Measurements from ENCODE around the gene RFX2. TPM values are rescaled to one million over a fixed set of nuclear protein-coding genes. Genes with fewer than 3 reads are reported as not detected.

RFX2 gene
- total and polyA plus RNA-seq, 7 experiments from 2014 or later, result 3.8 to 18.4 (median 8.2) TPM

DNA sequence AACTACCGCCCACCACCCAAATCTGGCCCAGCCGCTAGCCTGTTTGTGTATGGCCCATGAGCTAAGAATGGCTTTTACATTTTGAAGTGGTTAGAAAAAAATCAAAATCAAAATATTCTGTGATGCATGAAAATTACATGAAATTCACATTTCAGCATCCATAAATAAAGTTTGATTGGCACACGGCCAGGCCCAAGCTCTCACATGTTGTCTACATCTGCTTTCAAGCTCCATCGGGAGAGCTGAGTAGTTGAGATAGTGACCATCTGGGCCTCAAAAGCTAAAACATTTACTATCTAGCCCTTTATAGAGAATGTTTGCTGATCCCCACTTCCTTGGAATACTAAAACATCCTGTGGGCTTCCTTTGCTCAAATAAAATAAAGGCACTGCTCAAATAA lies 14.5 kb downstream of the RFX2 start:
- ATAC-seq (no peak), DNase-seq (no peak)
- H3K4me1 Mint-ChIP-seq, result peaks cover 8 to 16% (median 11%) of the 10 kb centered on the region in 7 donors
- Histone ChIP-seq H3K36me3 (ENCODE audit: control insufficient read depth in 2 of 3, insufficient read depth in 3 of 3, low read length in 3 of 3) (peaks cover 0 to 3% (median 0%) of the 10 kb centered on the region in 3 experiments), H3K27ac (ENCODE audit: low read depth, low read length) (no peak overlapping the region), H3K4me1 (ENCODE audit: control insufficient read depth in 2 of 2, insufficient read depth in 2 of 2, low read length in 2 of 2) (peaks cover 0 to under 1% of the 10 kb centered on the region in 2 donors), H3K9me3 (ENCODE audit: control insufficient read depth in 2 of 3, low read length in 3 of 3) (no peaks in the 10 kb centered on the region), H3K4me3 (ENCODE audit: low read length) (no peak overlapping the region), H3K27me3 (ENCODE audit: control insufficient read depth in 2 of 2, insufficient read depth in 2 of 2, low read length in 2 of 2) (no peaks in the 10 kb centered on the region)
- ChIA-PET CTCF (no interaction called here), POLR2A (no interaction called here)
- H3K4me3 Mint-ChIP-seq, result no peak overlapping the region
- H3K9me3 Mint-ChIP-seq, result peaks cover 0 to 8% (median 4%) of the 10 kb centered on the region in 11 donors
- no peaks in the 10 kb centered on the region for H3K27me3 Mint-ChIP-seq
- H3K27ac Mint-ChIP-seq, result no peak overlapping the region
- peaks cover 0 to 9% (median 4%) of the 10 kb centered on the region in 5 donors for H3K36me3 Mint-ChIP-seq
- intact Hi-C loops (cut with micrococcal nuclease), result no loop called here

DNA sequence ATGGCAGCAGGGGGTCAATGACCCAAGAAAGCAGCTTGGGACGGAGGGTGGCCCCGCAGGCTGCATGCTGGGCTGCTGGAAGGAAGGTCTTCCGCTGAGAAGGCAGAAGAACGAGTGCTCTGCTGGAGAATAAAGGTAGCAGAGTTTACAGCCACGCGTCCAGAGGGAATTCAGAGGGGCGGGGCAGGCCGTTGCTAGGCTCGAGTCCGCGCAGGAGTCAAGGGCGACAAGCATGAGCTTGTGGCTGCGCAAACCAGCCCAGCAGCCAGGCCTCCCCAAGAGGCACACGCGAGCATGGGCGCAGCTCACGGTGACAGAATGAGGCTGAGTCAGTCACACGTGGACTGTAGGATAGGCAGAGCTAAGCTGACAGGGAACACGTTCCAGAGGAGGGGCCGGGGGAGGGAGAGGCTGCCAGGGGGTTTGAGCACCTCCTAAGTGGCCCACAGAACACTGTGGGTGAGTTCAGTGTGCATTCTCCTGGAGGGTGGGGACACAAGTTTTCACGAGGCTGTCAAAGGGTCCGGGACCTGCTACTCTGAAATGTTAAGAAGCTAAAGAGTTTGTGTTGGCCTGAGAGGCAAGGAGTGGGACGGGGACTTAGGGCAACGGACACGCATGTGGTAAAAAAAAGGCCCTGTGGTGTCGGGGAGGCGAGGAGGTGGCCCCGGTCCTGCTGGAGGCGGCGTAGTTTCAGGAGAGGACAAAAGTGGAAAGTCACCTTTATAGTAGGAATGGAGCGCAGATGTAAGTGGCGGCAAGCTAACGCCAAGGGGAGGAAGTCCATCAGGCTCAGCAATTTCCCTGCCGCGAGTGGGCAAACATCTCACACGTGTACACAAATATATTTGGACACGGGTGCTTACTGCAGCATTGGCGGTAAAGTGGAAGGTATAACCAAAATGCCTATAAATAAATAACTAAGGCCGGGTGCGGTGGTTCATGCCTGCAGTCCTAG lies 17.7 kb downstream of the RFX2 start:
- peaks cover 4 to 12% (median 8%) of the 10 kb centered on the region in 7 donors for H3K4me1 Mint-ChIP-seq
- intact Hi-C loops (cut with micrococcal nuclease), result no loop called here
- peak overlapping the region in 1 of 9 donors; percentile 41 for H3K27ac Mint-ChIP-seq
- ATAC-seq (peak; percentile 50), DNase-seq (no peak)
- no peak overlapping the region for H3K4me3 Mint-ChIP-seq
- H3K4me3 ChIP-seq (ENCODE audit: low read length), result no peak overlapping the region
- no peaks in the 10 kb centered on the region for H3K9me3 Mint-ChIP-seq
- H3K36me3 Mint-ChIP-seq, result peaks cover 0 to 3% (median 0%) of the 10 kb centered on the region in 5 donors
- CTCF ChIA-PET, result no interaction called here
- H3K27ac ChIP-seq (ENCODE audit: low read depth, low read length), result no peak overlapping the region
- POLR2A ChIA-PET, result no interaction called here
- H3K27me3 ChIP-seq (ENCODE audit: control insufficient read depth in 2 of 2, insufficient read depth in 2 of 2, low read length in 2 of 2), result no peaks in the 10 kb centered on the region
- no peaks in the 10 kb centered on the region for H3K9me3 ChIP-seq (ENCODE audit: control insufficient read depth in 2 of 3, low read length in 3 of 3)
- H3K36me3 ChIP-seq (ENCODE audit: control insufficient read depth in 2 of 3, insufficient read depth in 3 of 3, low read length in 3 of 3), result no peaks in the 10 kb centered on the region
- peaks cover 0 to 2% (median 0%) of the 10 kb centered on the region in 5 donors for H3K27me3 Mint-ChIP-seq
- peaks cover 0 to 3% of the 10 kb centered on the region in 2 donors for H3K4me1 ChIP-seq (ENCODE audit: control insufficient read depth in 2 of 2, insufficient read depth in 2 of 2, low read length in 2 of 2)

DNA sequence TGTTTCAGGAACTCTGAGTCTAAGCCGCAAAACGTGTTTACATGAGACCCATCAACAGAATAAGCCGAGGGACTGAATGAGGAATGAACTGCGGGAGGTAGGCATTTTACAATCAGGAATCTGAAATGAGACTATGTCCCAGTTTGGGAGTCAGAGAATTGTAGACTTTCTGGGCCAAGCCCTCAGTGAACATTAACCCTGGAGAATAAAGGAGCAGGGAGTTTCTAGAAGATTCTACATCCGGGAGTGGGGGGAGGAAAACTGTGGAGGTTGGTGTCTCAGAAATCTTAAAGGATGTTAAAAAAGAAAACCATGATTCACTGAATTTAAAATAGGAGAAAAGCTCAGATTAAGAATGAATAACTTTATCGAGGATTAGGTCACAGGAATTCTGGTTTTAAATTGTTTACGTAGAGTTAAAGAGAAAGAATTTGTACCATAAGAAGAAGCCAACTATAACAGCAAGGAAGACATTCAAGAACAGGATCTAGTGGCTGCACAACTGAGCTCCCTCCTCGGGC lies 18.5 kb downstream of the RFX2 start:
- H3K9me3 Mint-ChIP-seq, result no peaks in the 10 kb centered on the region
- no peak overlapping the region for H3K4me3 ChIP-seq (ENCODE audit: low read length)
- H3K36me3 Mint-ChIP-seq, result peaks cover 0 to 3% (median 0%) of the 10 kb centered on the region in 5 donors
- no peaks in the 10 kb centered on the region for H3K36me3 ChIP-seq (ENCODE audit: control insufficient read depth in 2 of 3, insufficient read depth in 3 of 3, low read length in 3 of 3)
- peaks cover 12 to 19% (median 16%) of the 10 kb centered on the region in 7 donors for H3K4me1 Mint-ChIP-seq
- peaks cover 0 to 2% (median 0%) of the 10 kb centered on the region in 5 donors for H3K27me3 Mint-ChIP-seq
- H3K4me1 ChIP-seq (ENCODE audit: control insufficient read depth in 2 of 2, insufficient read depth in 2 of 2, low read length in 2 of 2), result peaks cover 5 to 9% of the 10 kb centered on the region in 2 donors
- ATAC-seq (no peak), DNase-seq (no peak)
- POLR2A ChIA-PET, result no interaction called here
- no peaks in the 10 kb centered on the region for H3K27me3 ChIP-seq (ENCODE audit: control insufficient read depth in 2 of 2, insufficient read depth in 2 of 2, low read length in 2 of 2)
- H3K9me3 ChIP-seq (ENCODE audit: control insufficient read depth in 2 of 3, low read length in 3 of 3), result no peaks in the 10 kb centered on the region
- H3K27ac Mint-ChIP-seq, result peak overlapping the region in 1 of 9 donors; percentile 41
- H3K4me3 Mint-ChIP-seq, result no peak overlapping the region
- intact Hi-C loops (cut with micrococcal nuclease), result no loop called here
- no peak overlapping the region for H3K27ac ChIP-seq (ENCODE audit: low read depth, low read length)
- CTCF ChIA-PET, result no interaction called here

DNA sequence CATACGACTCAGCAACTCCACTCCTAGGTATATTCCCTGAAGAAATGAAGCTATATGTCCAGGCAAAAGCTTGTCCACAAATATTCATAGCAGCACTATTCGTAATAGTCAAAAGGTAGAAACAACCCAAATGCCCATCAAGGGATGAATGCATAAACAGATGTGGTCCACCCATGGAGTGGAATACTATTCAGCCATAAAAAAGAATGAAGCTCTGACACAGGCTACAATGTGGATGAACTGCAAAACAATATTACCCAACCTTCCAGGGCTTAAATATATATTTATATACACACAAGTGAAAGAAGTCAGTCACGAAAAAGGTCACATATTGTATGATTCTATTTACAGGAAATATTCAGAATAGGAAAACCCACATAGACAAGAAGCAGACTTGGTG lies 19.7 kb downstream of the RFX2 start:
- ChIA-PET CTCF (no interaction called here), POLR2A (interaction anchor here (1.0 kb wide), 1 partner anchor 8 kb away, joined by 3 read pairs; no protein-coding TSS in a partner anchor)

DNA sequence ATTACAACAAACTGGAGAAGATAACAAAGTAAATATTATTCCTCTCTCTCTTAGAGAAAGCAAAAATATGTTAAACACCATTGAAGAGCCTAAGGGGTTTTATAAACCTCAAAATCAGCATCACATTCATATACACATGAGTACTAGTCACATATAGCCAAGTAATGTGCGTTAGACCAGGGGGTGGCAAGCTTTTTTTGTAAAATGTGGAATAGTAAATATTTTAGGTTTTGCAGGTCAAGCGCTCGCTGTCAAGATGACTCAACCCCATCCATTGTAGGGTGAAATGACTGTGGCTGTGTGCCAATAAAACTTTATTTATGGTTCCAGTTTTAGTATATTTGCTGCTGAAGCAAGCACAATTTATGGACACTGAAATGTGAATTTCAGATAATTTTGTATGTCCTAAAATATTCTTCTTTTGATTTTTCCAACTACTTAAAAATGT lies 21.7 kb downstream of the RFX2 start:
- Mint-ChIP-seq H3K27me3 (peaks cover 0 to 2% (median 0%) of the 10 kb centered on the region in 5 donors), H3K4me3 (no peak overlapping the region), H3K9me3 (no peaks in the 10 kb centered on the region), H3K36me3 (peaks cover 0 to 3% (median 0%) of the 10 kb centered on the region in 5 donors), H3K4me1 (peaks cover 18 to 32% (median 24%) of the 10 kb centered on the region in 7 donors), H3K27ac (peak overlapping the region in 3 of 9 donors; percentile 10 to 67 (median 36))
- intact Hi-C loops (cut with micrococcal nuclease), result loop anchor here in 1 of 2 donors (5.0 kb wide), 1 partner anchor 39 kb away; no protein-coding TSS in a partner anchor
- Histone ChIP-seq H3K9me3 (ENCODE audit: control insufficient read depth in 2 of 3, low read length in 3 of 3) (no peaks in the 10 kb centered on the region), H3K36me3 (ENCODE audit: control insufficient read depth in 2 of 3, insufficient read depth in 3 of 3, low read length in 3 of 3) (no peaks in the 10 kb centered on the region), H3K27me3 (ENCODE audit: control insufficient read depth in 2 of 2, insufficient read depth in 2 of 2, low read length in 2 of 2) (no peaks in the 10 kb centered on the region), H3K4me3 (ENCODE audit: low read length) (no peak overlapping the region), H3K4me1 (ENCODE audit: control insufficient read depth in 2 of 2, insufficient read depth in 2 of 2, low read length in 2 of 2) (peaks cover 10 to 19% of the 10 kb centered on the region in 2 donors), H3K27ac (ENCODE audit: low read depth, low read length) (no peak overlapping the region)
- POLR2A ChIA-PET, result no interaction called here
- ATAC-seq (no peak), DNase-seq (no peak)
- CTCF ChIA-PET, result interaction anchor here (0.6 kb wide), 1 partner anchor 43 kb away, joined by 4 read pairs; no protein-coding TSS in a partner anchor

More for the DNA sequence above, 19.7 kb downstream of the RFX2 start:
- Histone ChIP-seq H3K27me3 (ENCODE audit: control insufficient read depth in 2 of 2, insufficient read depth in 2 of 2, low read length in 2 of 2) (no peaks in the 10 kb centered on the region), H3K36me3 (ENCODE audit: control insufficient read depth in 2 of 3, insufficient read depth in 3 of 3, low read length in 3 of 3) (no peaks in the 10 kb centered on the region), H3K9me3 (ENCODE audit: control insufficient read depth in 2 of 3, low read length in 3 of 3) (no peaks in the 10 kb centered on the region), H3K27ac (ENCODE audit: low read depth, low read length) (no peak overlapping the region), H3K4me1 (ENCODE audit: control insufficient read depth in 2 of 2, insufficient read depth in 2 of 2, low read length in 2 of 2) (peaks cover 10 to 19% of the 10 kb centered on the region in 2 donors), H3K4me3 (ENCODE audit: low read length) (no peak overlapping the region)
- DNase-seq (no peak), ATAC-seq (no peak)
- no peaks in the 10 kb centered on the region for H3K9me3 Mint-ChIP-seq
- H3K4me1 Mint-ChIP-seq, result peaks cover 20 to 27% (median 23%) of the 10 kb centered on the region in 7 donors
- no peak overlapping the region for H3K4me3 Mint-ChIP-seq
- peaks cover 0 to 2% (median 0%) of the 10 kb centered on the region in 5 donors for H3K27me3 Mint-ChIP-seq
- intact Hi-C loops (cut with micrococcal nuclease), result no loop called here
- peaks cover 0 to 3% (median 0%) of the 10 kb centered on the region in 5 donors for H3K36me3 Mint-ChIP-seq
- H3K27ac Mint-ChIP-seq, result peak overlapping the region in 1 of 9 donors; percentile 15

DNA sequence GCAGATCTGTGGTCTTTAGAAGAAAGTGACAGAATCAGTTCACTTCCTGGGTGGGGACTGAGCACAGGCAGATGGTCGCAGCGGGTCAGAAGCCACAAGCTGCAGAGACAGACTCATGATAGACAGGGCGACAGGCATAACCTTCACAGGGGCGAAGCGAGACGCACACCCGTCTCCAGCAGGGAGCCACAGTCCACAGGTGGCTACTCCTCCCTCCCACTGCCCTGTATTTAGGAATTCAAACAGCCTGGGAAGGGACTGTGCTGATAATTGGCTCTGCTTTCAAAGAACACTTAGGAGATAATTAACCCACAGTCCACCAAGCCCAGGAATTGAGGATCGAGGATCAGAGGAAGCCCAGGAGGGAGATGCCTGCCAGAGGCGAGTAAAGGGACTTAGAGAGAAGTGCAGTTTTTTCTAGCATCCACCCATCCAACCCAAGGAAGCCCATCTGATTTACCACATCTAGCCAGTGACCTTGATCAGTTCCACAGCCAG lies 23.2 kb downstream of the RFX2 start:
- peaks cover 18 to 28% (median 21%) of the 10 kb centered on the region in 7 donors for H3K4me1 Mint-ChIP-seq
- H3K27ac ChIP-seq (ENCODE audit: low read depth, low read length), result peak overlapping the region; percentile 62
- POLR2A ChIA-PET, result interaction anchor here (0.6 to 1.3 kb wide), 4 partner anchors 10 to 35 kb away, joined by 3 to 4 read pairs (median 4); no protein-coding TSS in a partner anchor
- CTCF ChIA-PET, result interaction anchor here (0.6 to 1.4 kb wide), 5 partner anchors 12 to 112 kb away, joined by 3 read pairs; no protein-coding TSS in a partner anchor
- no peaks in the 10 kb centered on the region for H3K9me3 Mint-ChIP-seq
- ATAC-seq (peak; percentile 54), DNase-seq (peak in 3 of 9 donors; percentile 24 to 37 (median 25))
- no peaks in the 10 kb centered on the region for H3K27me3 ChIP-seq (ENCODE audit: control insufficient read depth in 2 of 2, insufficient read depth in 2 of 2, low read length in 2 of 2)
- peak overlapping the region; percentile 71 to 96 (median 82) for H3K4me3 Mint-ChIP-seq
- H3K4me3 ChIP-seq (ENCODE audit: low read length), result peak overlapping the region; percentile 24
- peaks cover 0 to 3% (median 0%) of the 10 kb centered on the region in 5 donors for H3K36me3 Mint-ChIP-seq
- H3K36me3 ChIP-seq (ENCODE audit: control insufficient read depth in 2 of 3, insufficient read depth in 3 of 3, low read length in 3 of 3), result no peaks in the 10 kb centered on the region
- H3K27ac Mint-ChIP-seq, result peak overlapping the region; percentile 64 to 94 (median 85)
- H3K27me3 Mint-ChIP-seq, result peaks cover 0 to 2% (median 0%) of the 10 kb centered on the region in 5 donors
- H3K4me1 ChIP-seq (ENCODE audit: control insufficient read depth in 2 of 2, insufficient read depth in 2 of 2, low read length in 2 of 2), result peaks cover 10 to 19% of the 10 kb centered on the region in 2 donors
- intact Hi-C loops (cut with micrococcal nuclease), result loop anchor here in 1 of 2 donors (1.0 to 5.0 kb wide), 2 partner anchors 23 to 40 kb away; partner anchors contain the start of gene RFX2
- H3K9me3 ChIP-seq (ENCODE audit: control insufficient read depth in 2 of 3, low read length in 3 of 3), result no peaks in the 10 kb centered on the region

All from naive thymus-derived CD4-positive, alpha-beta T cell (primary cell).